ENCODE results near the gene UBE3B. TPM values are rescaled to one million over a fixed set of nuclear protein-coding genes. Genes with fewer than 3 reads are reported as not detected.

Gene UBE3B
- total RNA-seq, 6 experiments from 2014 or later: 41.3 to 43.6 (median 43.1) TPM

- peaks cover 16% of the 10 kb centered on the region; the same call in 1 of the 2 replicates for H3K36me3 Mint-ChIP-seq (ENCODE audit: low read depth)
- H3K27ac Mint-ChIP-seq: peak overlapping the region; percentile 41; the same call in 1 of the 2 replicates
- TF ChIP-seq CTCF (IDR thresholded peaks at IDR 0.05): no peak
- H3K9me3 Mint-ChIP-seq: peaks cover 9% of the 10 kb centered on the region
- DNase-seq: peak; percentile 48
- H3K27me3 Mint-ChIP-seq (ENCODE audit: insufficient read depth): peaks cover 7% of the 10 kb centered on the region
- H3K4me3 Mint-ChIP-seq: no peak overlapping the region
- peaks cover 36% of the 10 kb centered on the region for H3K4me1 Mint-ChIP-seq (ENCODE audit: low read depth)
These were observed 64.6 kb downstream of the UBE3B start for GRCh38 chr12:109542014-109542413.

GRCh38 chr12:109542876-109543275 is 65.4 kb downstream of the UBE3B start:
- H3K36me3 Mint-ChIP-seq (ENCODE audit: low read depth): peaks cover 16% of the 10 kb centered on the region; the same call in 1 of the 2 replicates
- H3K27ac Mint-ChIP-seq: no peak overlapping the region
- no peak overlapping the region for H3K4me3 Mint-ChIP-seq
- DNase-seq: no peak
- H3K27me3 Mint-ChIP-seq (ENCODE audit: insufficient read depth): peaks cover 7% of the 10 kb centered on the region
- no peak for TF ChIP-seq CTCF (IDR thresholded peaks at IDR 0.05)
- H3K4me1 Mint-ChIP-seq (ENCODE audit: low read depth): peaks cover 36% of the 10 kb centered on the region
- peaks cover 9% of the 10 kb centered on the region for H3K9me3 Mint-ChIP-seq

GRCh38 chr12:109544955-109545531 is 67.6 kb downstream of the UBE3B start:
- DNase-seq: peak; percentile 20
- Mint-ChIP-seq H3K27ac (peak overlapping the region; percentile 68), H3K27me3 (ENCODE audit: insufficient read depth) (peaks cover 11% of the 10 kb centered on the region), H3K4me3 (no peak overlapping the region), H3K4me1 (ENCODE audit: low read depth) (peaks cover 25% of the 10 kb centered on the region), H3K9me3 (peaks cover 9% of the 10 kb centered on the region), H3K36me3 (ENCODE audit: low read depth) (peaks cover 16% of the 10 kb centered on the region; the same call in 1 of the 2 replicates)
- no peak for TF ChIP-seq CTCF (IDR thresholded peaks at IDR 0.05)

- Mint-ChIP-seq H3K27ac (no peak overlapping the region; the same call in 1 of the 2 replicates), H3K27me3 (ENCODE audit: insufficient read depth) (peaks cover 13% of the 10 kb centered on the region), H3K4me1 (ENCODE audit: low read depth) (peaks cover 25% of the 10 kb centered on the region), H3K9me3 (peaks cover 9% of the 10 kb centered on the region), H3K36me3 (ENCODE audit: low read depth) (peaks cover 16% of the 10 kb centered on the region; the same call in 1 of the 2 replicates), H3K4me3 (no peak overlapping the region)
- TF ChIP-seq CTCF (IDR thresholded peaks at IDR 0.05): no peak
- no peak for DNase-seq
These were observed 68.4 kb downstream of the UBE3B start for GRCh38 chr12:109545826-109546225.

- H3K27ac Mint-ChIP-seq: no peak overlapping the region
- H3K4me3 Mint-ChIP-seq: no peak overlapping the region
- peaks cover 20% of the 10 kb centered on the region for H3K27me3 Mint-ChIP-seq (ENCODE audit: insufficient read depth)
- peaks cover 7% of the 10 kb centered on the region; the same call in 1 of the 2 replicates for H3K36me3 Mint-ChIP-seq (ENCODE audit: low read depth)
- peaks cover 15% of the 10 kb centered on the region for H3K4me1 Mint-ChIP-seq (ENCODE audit: low read depth)
- H3K9me3 Mint-ChIP-seq: peaks cover 2% of the 10 kb centered on the region; the same call in 1 of the 2 replicates
- no peak for DNase-seq
- TF ChIP-seq CTCF (IDR thresholded peaks at IDR 0.05): no peak
These were observed 69.9 kb downstream of the UBE3B start for GRCh38 chr12:109547286-109547685.

Measured in HFFc6 (cell line).